ENCODE measurements around the gene TRAF3.
A peak's percentile ranks its signal among the peaks of the same experiment; 100 is the strongest.
"Not testable (repeated sequence)": the region's sequence is repeated elsewhere in the genome, so short reads cannot be mapped to it uniquely, and the experiment has no call there.

TRAF3 gene

GRCh38 chr14:102896735-102897134 is 119.5 kb downstream of the TRAF3 start:
- not testable (repeated sequence) for DNase-seq

DNA sequence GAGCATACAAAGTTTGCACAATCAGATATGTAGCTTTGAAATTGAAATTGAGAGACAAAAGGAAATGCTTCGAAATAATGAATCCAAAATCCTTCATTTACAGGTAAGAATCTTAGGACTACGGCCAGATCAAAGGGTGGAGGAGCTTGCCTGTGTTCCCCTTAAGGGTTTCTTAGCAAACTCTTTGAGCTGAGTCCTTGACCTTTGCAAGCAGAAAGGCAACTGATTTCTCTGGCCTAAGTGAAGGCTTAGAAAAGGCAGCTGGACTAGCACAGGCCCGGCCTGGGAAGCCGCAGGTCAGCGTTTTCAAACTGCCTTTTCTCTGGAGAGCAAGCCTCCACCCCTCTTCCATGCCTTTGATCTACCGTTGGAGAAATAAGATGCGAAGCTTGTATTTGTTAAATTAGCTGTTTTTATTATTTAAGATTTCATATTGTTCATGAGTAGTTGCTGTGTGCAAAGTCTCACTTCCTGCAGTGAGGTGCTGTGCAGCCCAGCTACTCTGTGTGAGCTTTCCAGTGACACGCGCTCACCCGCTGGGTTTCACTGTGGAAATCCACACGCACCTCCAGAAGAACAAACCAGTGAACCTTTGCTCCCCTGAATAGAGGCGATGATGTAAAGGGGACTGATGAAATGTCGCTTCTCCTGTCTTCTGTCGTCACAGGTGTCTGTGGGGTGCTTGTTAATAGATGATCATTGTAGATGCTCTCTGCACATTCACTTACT is 120.2 kb downstream of the TRAF3 start:
- DNase-seq = no peak

DNA sequence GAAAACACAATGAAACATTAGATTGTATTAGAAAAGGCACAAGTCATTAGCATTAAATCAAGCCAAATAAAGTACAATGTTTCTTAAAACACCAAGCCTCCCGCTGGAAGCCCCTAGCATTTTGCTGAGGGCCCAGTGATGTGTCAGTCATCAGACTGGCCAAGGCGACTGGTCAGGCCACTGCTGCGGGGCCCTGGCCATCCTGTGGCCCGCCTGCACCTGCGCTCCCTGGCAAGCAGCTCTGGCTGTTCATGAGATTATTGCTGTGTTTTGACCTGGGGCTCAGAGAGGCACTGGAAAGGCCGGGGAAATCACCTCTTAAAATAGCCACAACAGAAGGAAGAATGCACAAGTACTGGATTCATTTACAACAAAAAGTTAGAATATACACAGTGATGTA is 121.0 kb downstream of the TRAF3 start:
- no peak for DNase-seq

GRCh38 chr14:102898776-102899515 is 121.7 kb downstream of the TRAF3 start:
- DNase-seq = no peak

DNA sequence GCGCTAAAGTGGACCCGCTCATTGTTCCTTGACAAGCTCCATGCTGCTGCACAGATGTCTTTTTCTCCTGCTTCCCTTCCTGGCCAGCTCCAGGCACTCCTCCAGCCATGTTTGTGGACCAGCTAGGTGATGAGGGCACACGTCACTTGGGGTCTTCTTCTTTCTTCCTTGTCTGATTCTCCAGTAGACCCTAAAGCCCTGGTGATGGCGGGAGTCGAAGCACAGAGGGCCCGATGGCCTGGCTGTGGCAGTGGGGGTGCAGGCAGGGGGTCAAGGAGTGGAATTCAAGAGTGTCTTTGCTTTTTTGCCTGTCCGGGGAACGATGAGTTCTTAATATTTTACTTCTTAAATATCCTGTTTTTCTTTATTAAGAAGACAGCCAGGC is 122.3 kb downstream of the TRAF3 start:
- DNase-seq = no peak

- no peak for DNase-seq
These were observed 123.7 kb downstream of the TRAF3 start for GRCh38 chr14:102900631-102901571.

- no peak for DNase-seq
These were observed 124.4 kb downstream of the TRAF3 start for GRCh38 chr14:102901633-102902032.

DNA sequence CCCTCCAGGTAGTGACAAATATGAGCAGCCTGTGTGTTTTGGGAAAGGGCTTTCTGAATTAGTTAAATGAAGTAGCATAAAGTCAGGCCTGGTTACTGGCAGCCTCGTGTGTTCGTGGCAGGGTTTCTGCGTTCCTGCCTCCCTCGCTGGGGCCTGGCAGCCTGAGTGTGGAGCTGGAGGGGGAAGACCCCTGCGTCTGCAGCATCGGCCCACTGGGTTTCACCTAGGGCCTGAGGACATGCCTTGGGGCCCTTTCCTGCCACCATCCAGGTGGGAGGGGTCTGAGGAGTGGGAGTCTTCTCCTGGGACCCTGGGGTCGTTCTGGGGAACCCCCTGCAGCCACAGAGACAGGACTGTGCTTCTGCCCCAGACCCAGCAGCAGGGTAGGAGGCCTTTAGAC is 124.8 kb downstream of the TRAF3 start:
- DNase-seq = no peak

- DNase-seq = no peak
These were observed 125.4 kb downstream of the TRAF3 start for GRCh38 chr14:102902523-102903247.

GRCh38 chr14:102903248-102903888 is 126.1 kb downstream of the TRAF3 start:
- DNase-seq = no peak

- peak; percentile 21 for DNase-seq
These were observed 126.8 kb downstream of the TRAF3 start for GRCh38 chr14:102903889-102904512.

- no peak for DNase-seq
These were observed 128.2 kb downstream of the TRAF3 start for GRCh38 chr14:102905116-102906108.

DNA sequence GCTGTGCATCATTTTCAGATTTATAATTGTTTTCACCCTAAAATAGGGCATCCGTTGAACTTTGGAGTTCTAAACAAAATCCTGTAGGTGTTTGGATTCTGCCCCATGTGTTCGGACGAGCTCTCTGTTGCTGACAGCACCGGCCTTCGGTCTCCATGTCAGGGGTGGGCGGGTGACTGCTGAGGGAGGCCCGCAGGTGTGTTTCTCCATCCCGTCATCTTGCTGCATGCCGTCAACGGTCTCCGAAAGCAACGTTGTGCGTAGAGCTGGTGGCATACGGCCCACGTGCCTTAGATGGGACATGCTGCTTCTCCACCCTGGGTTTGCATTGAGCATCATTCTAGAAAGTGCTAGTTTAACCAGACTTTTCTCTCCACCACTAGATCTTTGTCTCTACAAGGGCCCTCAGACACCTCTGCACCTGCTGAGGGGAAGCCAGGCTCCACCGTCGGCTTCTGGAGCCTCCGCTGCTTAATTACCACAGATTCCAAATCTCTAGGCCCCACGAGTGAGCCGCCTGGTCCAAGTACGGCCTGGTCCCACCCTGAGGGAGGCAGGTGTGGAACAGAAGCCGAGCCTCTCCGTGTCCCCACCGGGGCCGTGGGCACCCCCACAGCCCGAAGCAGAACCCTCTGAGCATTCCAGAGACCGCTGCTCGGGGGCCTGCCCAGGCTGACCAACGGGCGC is 129.5 kb downstream of the TRAF3 start:
- no peak for DNase-seq

- no peak for DNase-seq
These were observed 130.1 kb downstream of the TRAF3 start for GRCh38 chr14:102907303-102907844.

GRCh38 chr14:102907980-102908730 is 130.9 kb downstream of the TRAF3 start:
- no peak for DNase-seq

DNA sequence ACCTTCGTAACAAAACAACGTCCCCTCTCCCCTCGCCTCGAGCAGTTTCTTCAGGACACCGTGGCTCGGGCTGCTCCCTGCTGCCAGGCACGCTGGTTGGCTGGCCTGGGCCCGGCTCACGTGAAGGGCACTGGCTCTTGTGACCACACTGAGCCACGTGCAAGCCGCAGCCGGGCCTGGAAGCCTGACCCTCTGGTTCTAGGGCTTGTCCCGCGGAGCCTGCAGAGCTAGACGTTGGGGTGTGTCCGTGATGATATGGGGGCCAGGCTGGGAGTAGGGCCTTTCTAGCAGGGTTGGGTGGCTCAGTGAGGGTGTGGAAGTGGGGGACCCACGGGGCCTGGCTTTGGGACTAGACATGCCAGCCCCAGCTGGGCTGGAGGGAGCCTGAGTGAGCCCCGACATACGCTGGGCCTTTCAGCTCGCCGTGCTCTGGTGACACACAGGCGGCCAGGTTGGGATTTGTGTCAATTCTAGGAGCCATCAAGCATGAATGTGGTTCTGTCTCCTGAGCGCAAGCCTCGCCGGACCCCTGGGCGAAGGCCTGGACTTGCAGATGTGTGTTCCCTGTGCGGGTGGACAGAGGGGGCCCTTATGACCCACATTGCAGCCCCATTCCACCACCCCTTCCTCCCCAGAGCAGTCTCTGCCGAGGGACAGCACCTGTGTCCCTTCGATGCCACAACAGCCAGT is 131.7 kb downstream of the TRAF3 start:
- no peak for DNase-seq

DNA sequence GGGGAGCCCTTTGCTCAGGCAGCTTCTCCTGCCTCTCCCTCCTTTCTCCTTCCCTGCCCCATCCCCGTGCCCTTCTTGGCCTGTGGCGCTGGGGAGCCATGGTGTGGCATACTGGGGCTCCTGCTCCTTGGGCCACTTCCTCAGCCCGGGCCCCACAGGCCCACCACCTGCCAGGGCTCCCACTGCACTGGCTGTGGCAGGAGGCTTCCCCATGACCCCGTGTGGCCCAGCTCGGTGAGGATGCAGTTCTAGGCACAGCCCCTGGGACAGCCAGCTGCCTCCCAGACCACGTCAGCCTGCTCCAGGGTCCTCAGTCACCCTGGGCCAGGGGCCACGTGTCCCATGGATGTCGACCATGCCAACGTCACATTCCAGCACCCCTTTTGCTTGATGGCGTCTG is 132.2 kb downstream of the TRAF3 start:
- no peak for DNase-seq

GRCh38 chr14:102909911-102910310 is 132.7 kb downstream of the TRAF3 start:
- DNase-seq = no peak

All from activated CD4-positive, alpha-beta T cell treated with anti-CD3 and anti-CD28 coated beads, Interleukin-10, Interleukin-2, amounts not matched to agents 100 ng/mL and 50 ng/mL, durations not matched to agents 16 hours and 8 hours (primary cell).